HG02759 (cell line): ENCODE data around the gene CFAP92.

Experiments used
- ATAC-seq: cut with Tn5 transposase; IDR thresholded peaks from one replicate; pipeline ENCODE4 v1.9.1; 2021; ENCODE audit warnings: mild to moderate bottlenecking, moderate library complexity; ENCODE audit not compliant: unreplicated experiment

CFAP92 gene

DNA sequence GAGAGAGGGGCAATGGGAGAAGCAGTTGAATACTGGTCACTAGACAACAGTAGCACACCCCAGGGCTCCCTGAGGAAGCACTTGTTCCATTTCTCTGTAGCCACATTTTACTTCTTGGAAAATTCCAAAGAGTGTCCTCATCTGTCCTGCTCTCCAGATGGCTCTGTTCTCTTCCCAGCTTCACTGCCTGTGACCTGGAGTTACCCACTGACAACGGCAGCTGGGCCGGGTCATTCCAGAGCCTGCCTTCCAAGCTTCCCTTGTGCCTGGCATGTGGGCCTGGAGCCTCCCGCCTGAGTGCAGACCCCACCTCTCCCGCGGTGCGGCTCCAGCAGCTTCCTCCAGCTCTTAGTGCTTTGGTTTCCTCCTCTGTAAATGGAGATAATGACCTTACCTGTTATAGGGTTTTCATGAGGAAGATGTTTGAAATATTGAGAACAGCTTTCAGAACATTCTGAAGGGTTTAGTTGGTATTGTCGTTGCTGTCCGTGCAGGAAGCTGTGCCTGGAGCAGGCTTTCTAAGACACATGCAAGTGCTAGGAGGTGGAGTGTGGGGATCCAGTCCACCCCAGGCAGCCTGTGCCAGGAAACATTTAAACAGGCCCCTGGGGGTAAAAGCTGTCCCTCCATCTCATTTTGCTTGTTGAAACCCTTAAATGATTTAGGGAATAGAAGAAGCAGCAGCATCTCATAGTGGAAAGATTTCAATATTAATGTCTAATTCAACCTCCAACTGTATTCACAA, 32.0 kb upstream of the CFAP92 start:
- no peak for ATAC-seq

DNA sequence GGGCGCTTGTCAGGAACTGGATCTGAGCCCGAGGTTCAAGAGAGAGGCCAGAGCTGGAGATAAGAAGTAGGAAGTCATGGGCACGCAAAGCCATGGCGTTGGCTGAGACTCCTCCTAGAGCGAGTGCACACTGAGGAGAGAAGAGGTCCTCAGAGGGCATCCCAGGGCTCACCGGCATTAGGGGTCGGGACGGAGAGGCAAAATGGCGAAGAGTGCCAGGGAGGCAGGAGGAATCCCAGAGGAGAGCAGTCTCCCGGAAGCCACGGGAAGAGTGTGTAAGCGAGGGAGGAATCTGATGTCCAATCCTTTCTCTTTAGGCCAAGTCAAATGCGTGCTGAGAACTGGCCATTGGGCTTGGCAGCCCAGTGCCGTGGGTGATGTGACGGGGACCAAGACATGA, 31.2 kb upstream of the CFAP92 start:
- no peak for ATAC-seq

DNA sequence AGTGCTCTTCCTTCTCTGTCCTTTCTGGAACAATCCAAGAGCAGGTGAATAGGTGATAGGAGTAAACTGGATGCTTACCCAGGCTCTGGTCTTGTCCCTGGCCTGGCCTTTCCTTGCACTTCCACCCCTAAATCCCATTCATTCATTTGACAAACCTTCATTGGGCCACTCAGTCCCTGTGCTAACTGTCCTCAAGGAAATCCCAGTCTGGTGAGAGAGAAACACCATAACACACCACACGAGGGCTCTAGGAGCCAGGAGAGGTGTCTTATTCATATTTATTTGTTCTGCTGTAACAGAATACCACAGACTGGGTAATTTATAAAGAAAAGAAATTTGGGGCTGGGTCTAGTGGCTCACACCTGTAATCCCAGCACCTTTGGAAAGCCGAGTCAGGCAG, 30.0 kb upstream of the CFAP92 start:
- no peak for ATAC-seq

DNA sequence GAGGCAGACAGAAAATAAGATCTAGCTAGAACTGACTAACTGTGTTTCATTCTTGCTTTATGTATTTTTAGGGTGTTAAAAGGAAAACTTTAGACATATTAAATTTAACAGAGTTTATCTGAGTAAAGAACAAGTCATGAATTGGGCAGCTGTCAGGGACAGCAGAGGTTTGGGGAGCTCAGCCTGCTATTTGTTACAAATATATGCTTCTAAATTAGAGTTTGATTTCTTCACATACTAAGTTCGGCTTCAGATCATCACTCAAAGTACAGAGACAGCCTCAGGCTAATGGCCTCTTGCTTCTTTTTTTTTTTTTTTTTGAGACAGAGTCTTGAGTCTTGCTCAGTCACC, 29.1 kb upstream of the CFAP92 start:
- ATAC-seq, result no peak

DNA sequence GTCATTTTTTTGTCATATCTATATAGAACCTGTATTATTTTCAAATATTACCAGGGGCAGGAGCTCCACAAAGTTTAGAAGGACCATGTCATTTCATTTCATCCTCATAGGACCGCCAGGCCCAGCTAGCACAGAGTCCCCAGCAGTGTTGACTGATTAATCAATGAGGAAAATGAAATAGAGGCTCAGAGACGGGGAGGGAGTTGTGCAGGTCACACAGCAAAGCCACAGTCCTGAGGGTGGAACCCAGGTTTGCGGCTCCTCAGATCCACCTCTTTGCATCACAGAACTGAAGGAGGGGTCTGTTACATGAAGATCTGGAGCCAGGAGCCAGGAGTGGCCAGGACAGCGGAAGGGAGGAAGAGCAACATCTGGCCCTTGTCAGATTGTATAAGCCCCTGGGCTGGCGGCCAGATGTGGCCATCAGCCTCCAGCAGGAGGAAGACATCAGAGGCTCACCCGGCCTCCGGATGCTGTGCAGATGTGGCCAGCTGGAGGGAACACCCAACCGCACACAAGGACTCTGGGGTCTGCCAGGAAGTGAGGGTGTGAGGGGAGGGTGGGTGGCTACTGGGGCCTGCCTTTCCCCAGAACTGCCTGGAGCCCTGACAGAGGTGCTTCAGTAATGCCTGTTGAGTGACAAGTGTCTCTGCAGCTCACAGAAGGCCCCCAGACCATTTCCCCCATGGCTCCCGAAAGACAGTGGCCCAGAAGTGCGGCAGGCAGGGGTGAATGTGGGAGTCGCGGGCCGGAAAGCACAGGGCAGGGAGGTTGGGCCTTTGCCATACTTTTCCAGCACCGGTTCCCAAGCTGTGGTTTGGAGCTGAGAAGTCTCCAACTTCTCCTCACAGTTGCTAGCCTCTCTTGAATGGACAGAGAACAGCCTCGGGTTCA, 28.5 kb upstream of the CFAP92 start:
- no peak for ATAC-seq

DNA sequence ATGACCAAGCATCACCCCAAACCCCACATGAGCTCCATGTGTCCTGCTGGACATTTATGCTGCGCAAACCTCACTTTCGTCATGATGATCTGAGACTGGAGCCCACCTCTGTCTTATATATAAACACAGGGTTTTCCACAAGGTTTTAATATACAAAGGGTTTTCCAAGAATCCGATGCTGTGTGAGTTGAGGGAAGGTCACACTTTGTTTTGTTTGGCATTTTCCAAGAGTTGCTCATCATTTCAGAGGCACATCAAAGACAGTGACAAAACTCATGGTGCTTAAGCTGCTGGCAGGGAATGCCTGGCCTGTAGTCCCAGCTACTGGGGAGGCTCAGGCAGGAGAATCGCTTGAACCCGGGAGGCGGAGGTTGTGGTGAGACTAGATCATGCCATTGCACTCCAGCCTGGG, 27.3 kb upstream of the CFAP92 start:
- no peak for ATAC-seq

DNA sequence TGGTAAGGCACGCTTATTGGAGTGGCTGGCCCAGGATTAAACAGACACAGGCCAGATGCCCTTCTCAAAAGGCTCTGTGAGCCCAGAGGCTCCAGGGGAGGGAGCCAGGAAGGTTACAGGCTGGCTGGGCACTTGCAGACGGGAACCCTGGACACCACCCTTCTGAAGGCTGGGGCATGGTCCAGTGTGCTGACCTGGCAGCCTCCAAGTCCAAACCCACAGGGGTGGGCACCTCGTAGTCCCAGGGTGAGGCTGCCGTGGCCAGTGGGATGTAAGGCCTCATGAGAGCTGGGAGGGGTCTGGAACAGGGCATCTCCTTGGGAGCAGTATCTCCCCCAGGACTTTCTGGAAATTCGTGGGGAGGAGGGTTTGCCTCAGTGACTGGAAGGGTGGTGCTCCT, 26.8 kb upstream of the CFAP92 start:
- no peak for ATAC-seq

DNA sequence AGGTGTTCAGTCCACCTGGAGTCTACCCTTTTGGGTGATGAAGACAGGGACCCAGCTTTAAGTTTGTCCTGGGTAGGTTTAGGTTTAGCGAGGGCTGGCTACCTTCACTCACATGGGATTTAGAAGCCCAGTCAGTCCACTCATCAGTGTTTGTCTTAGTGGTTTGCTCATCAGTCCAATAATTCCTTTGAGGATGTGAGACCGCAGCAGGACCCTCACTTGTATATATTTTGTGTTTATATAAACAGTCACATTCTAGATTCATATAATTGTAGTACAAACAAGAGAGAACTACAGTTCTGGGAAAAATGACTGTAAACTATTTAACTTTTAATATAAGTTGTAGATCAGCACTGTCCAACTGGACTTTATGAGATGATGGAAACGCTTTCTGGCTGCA, 25.4 kb upstream of the CFAP92 start:
- no peak for ATAC-seq

DNA sequence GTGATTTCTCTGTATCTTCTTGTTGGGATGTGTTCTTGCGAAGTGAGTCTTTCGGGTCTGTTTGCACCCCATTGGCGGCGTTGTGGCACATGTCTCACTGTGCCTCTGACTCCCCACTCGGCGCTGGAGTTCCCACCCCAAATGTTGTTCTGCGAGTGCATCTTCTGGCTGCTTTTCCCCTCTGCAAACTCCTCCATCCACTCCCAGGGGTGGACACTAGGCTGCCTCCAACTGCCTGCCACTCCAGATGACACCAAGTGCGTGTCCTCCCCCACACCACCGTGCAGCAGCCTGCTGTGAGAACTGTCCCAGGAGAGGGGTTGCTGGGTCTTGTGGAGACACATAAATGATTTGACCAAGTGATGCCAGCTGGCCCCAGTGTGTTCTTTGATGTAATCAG, 24.9 kb upstream of the CFAP92 start:
- ATAC-seq, result no peak

DNA sequence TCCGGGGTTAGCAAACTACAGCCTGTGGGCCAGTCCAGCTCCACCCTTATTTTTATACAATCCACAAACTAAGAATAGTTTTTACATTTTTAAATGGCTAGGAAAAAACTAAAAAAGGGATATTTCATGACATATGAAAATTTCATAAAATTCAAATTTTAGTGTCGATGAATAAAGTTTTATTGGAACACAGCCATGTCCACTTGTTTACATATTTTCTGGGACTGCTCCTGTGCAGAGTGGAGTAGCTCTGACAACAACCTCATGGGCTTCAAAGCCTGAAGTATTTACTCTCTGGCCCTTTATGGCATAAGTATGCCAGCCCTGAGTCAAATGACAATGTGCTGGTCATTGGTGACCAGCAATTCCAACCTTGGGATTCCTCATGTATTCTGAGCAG, 24.4 kb upstream of the CFAP92 start:
- ATAC-seq, result no peak

DNA sequence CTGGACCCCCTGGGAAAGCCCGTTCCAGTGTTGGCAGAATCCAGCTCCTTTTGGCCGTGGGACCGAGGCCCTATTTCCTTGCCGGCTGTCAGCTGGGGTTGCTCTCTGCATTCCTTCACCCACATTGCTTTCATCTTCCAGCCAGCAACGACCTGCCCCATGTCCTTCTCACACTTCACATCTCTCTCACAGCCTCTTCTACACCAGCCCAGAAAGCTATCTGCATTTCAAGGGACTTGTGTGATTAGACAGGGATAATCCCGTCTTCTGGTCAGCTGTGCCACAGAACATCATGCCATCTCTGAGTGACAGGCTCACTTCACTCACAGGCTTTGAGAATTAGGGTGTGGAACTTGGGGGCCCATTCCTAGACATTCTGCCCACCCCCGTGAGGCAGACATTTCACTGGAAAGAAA, 23.6 kb upstream of the CFAP92 start:
- ATAC-seq, result no peak

DNA sequence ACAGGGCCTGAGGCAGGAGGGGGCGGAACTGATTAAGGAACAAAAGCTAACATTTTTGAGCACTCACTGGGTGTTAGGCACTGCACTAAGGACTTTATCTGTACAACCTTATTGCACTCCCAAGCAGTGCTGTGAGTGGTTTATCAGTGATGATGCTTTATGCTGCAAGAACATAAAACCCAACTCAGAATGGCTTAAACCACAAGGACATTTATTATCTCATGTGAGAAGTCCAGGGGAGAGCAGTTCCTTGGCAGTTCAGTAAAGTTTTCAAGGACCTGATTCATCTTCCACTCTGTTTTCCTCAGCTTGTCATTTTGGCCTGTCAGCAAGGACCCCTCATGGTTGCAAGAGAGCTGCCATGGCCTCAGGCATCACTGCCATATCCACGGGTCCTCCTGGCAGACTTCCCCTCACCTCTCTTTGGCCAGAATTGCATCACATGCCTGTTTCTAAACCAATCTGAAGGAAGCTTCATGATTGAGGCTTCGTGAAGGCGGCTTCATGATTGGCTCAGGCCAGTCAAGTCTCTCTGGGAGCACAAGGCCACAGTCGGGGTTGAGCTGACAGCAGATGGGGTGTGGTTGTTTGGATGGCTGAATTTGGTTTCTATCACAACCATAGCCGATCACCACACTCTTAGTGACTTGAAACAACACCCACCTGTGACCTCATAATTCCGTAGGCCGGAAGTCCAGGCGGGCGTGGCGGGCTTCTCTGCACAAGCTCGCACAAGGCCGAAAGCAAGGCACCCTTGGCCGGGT, 23.0 kb upstream of the CFAP92 start:
- peak; percentile 68 for ATAC-seq

DNA sequence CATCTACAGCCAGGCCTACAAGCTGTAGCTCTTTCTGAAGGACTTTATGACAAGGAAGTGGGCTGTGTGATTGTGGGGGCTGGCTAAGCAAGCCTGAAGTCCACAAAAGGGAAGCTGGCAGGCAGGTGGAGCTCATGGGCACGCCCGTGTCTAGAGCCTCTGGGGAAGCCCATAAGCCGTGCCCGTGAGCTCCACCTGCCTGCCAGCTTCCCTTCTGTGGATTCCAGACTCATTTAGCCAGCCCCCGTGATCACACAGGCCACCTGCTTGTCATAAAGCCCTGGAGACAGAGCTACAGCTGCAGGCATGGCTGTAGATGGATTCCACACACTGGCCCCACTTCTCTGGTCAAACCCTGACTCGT, 22.5 kb upstream of the CFAP92 start:
- peak; percentile 53 for ATAC-seq

DNA sequence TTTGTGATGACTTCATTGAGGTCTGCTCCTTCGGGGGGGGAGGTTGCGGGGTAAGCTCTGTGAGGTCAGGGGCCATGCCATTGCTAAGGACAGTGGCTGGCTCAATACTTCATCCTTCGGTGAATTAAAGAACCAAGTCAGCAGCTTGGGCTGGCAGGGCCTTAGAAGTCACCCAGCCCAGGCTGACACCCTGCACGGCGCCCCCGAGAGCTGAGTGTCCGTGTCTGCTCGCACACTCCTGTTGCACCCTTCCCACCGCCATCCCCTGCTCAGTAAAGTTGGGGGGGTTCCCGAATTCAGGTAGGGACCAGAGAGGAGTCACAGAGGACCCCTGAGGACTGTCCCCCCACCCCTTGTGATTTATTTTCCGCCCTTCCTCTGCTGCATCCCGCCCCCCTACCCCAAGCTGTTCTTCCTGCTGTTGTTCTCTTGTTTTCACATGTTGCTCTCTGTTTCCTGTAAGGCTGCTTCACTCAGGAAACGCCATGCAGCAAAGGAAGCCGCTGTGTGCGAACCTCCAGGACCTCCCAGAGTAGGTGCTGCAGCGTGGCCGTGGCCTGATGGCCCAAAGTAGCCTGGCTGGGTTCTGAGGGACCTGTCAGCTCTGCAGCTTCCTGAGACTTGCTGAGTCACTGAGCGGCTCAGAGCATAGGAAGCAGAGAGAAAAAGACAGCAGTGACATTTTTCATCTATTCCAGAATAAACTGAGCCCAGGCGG, 21.7 kb upstream of the CFAP92 start:
- ATAC-seq, result no peak

DNA sequence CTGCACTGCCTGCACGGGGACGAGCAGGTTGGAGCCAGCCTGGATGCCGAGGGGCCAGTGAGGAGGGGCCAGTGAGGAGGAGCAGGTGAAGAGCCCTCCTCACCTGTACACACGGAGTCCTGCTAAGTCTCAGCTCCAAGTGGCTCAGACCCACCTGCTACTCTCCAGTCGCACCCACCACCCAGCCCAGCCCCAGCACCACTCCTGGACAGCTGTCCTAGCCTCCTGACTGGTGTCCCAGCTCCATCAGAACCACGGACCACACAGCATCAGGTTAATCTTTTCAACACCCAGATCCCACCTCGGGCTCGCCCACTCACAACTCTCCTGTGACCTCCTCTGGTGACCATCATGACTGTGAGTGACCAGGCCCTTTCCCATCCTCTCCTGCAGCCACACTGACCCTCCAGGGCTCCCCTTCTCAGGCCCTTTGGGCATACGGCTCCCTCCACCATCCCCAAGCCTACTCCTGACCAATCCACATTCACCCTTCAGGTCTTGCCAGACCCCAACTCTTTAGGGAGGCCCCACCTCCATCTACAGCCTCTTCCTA, 21.0 kb upstream of the CFAP92 start:
- no peak for ATAC-seq

DNA sequence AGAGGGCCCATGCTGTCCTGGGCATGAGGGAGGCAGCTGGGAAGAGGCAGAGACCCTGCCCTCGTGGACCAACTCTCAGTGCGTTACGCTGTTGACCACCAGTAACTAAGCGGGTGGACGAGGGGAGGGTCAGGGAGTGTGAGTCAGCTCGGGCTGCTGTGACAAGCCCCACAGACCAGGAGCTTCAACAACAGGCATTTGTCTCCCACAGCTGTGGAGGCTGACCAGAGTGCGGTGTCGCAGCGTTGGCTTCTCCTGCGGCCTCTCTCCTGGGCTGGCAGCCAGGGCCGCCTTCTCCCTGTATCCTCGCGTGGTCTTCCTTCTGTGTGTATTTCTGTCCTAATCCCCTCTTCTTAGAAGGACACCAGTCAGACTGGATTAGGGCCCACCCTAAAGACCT, 20.3 kb upstream of the CFAP92 start:
- no peak for ATAC-seq

DNA sequence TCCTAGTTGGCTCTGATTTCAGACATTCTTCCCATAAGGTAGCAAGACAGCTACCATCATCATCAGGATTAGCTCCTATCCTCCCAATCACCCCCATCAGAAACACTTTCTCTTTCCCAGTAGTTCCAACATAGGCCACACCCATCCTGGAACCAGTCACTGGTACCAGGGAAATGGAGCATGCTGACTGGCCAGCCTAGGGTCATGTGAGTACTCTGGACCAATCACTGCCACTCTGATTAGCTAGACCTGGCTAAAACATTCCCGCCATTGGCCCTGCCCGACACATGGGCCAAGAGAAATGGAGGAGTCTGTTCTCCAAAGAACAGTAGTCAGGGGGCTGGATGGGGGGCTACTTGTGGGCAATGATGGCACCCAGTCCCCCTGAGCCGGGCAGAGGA, 19.6 kb upstream of the CFAP92 start:
- no peak for ATAC-seq

DNA sequence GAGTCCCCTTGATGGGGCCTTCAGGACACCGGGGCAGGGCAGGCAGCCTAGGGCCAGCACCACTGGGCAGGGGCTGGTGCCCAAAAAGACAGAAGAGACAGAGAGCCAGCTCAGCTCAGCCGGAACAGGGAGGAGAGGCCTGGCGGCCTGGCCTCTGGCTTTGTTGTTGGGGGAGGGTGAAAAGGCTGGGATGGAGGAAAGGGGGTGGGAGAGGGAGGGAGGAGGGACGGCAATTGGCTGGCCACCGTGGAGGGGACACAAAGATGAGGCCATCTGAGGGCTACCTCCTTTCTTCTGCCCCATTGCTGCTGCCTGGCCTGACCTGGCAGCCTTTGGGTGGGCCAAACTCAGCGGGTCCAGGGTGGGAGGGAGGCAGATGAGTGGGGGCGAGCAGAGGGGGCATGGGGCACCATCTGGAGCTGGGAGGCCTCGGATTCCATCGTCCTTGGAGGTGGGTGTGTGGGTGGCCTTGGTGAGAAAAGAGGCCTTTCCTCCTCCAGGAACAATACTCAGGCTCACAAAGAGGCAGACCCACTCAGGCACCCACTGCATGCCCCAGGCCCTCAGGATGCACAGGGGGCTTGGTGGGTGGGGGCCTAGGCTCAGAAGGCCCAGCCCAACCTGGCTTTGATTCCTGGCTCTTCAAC, 16.6 kb upstream of the CFAP92 start:
- ATAC-seq, result no peak

DNA sequence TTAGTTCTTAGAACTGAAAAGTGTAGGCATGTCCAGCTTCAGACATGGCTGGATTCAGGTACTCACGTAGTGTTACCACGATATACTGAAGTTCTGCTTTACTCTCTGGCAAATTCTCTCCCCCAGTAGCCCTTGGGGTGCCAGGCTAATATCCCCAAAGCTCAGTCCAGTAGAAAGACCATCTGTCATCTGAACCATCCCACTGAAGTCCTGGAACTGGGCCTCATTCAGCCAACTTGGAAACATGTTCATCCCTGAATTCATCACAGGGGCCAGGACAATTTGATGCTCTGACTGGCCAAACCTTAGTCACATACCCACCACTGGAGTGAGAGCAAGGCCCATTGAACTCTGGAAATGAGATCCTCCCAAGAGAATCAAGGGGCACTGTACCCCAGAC, 15.4 kb upstream of the CFAP92 start:
- no peak for ATAC-seq

DNA sequence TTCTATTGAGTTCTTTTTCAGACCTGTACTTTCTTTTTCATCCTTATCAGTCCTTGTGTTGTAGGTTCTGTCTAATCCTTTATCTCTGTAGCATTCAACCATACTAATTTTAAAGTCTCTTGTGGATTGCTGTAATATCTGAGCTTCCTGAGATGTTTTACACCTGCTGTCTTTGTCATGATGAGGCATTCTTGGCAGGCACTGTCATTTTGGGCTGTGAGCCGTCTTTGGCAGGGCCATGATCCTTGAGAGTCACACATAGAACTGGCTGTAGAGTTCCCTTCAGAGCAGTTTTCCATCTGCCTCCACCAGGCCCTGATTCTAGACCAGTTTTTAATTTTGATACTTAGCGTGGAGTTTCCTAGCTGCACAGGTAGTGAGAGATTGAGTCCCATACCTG, 13.9 kb upstream of the CFAP92 start:
- no peak for ATAC-seq
